K562 (cell line): Measurements from ENCODE around the gene AKAP3. TPM values are rescaled to one million over a fixed set of nuclear protein-coding genes. Genes with fewer than 3 reads are reported as not detected.

Source experiments
- THAP7 ChIP-seq: fragments of 250-450 bp; sonication (Bioruptor Pico); IDR thresholded peaks from 2 replicates; pipeline ENCODE4 v1.5.0; 2021
- ZNF785 ChIP-seq: fragments of 250-450 bp; sonication (Bioruptor Pico); IDR thresholded peaks from 2 replicates; pipeline ENCODE4 v1.4.0; 2020; ENCODE audit warnings: mild to moderate bottlenecking
- polyA plus RNA-seq, 8 experiments: library from polyadenylated mRNA; depleted of rRNA in 4 of 8; stranded (reverse) in 5 of 8; unstranded in 3 of 8; fragments of >200 nt; fragmentation: Nextera tagmentation in 2 of 8; fragmentation: Illumina TruSeq in 1 of 8; extraction: Ambion mirVana in 2 of 8; extraction: Trizol in 1 of 8; gene quantifications; 2 replicates each; pipeline versions ENCODE4 v1.2.1 to v1.2.3, GENCODE V29; 2011 to 2014; ENCODE audit warnings: inconsistent platforms in 1 of 8, missing spikeins in 1 of 8
- total RNA-seq, 7 experiments: library from RNA; depleted of rRNA in 6 of 7; stranded (reverse); fragments of >200 nt in 6 of 7; fragmentation: Illumina TruSeq in 2 of 7; extraction: Trizol in 2 of 7; gene quantifications; 2 replicates each; pipeline versions ENCODE4 v1.2.1 to v1.2.3, GENCODE V29; 2011 to 2021; ENCODE audit warnings: low replicate concordance in 1 of 7
- TF ChIP-seq, protein P1 (sequence below), 2 experiments: fragments of 450-650 bp; IDR thresholded peaks; 2 replicates each; pipeline ENCODE4 v1.6.1; 2016; ENCODE audit warnings: mild to moderate bottlenecking in 2 of 2, borderline replicate concordance in 1 of 2, low read depth in 1 of 2, moderate library complexity in 1 of 2

Gene AKAP3
- total and polyA plus RNA-seq, 9 of the 15 experiments (the other 6 are each of a cell fraction or from before 2014, with no cell fraction given): 0.17 to 2.8 (median 0.43) TPM

GRCh38 chr12:4653257-4653656 is 4.4 kb upstream of the AKAP3 start (continued):
- TF ChIP-seq ZNF785 (CRISPR knock-in tag): no peak
- no peak for TF ChIP-seq THAP7 (CRISPR knock-in tag)
- TF ChIP-seq, protein P1, sequence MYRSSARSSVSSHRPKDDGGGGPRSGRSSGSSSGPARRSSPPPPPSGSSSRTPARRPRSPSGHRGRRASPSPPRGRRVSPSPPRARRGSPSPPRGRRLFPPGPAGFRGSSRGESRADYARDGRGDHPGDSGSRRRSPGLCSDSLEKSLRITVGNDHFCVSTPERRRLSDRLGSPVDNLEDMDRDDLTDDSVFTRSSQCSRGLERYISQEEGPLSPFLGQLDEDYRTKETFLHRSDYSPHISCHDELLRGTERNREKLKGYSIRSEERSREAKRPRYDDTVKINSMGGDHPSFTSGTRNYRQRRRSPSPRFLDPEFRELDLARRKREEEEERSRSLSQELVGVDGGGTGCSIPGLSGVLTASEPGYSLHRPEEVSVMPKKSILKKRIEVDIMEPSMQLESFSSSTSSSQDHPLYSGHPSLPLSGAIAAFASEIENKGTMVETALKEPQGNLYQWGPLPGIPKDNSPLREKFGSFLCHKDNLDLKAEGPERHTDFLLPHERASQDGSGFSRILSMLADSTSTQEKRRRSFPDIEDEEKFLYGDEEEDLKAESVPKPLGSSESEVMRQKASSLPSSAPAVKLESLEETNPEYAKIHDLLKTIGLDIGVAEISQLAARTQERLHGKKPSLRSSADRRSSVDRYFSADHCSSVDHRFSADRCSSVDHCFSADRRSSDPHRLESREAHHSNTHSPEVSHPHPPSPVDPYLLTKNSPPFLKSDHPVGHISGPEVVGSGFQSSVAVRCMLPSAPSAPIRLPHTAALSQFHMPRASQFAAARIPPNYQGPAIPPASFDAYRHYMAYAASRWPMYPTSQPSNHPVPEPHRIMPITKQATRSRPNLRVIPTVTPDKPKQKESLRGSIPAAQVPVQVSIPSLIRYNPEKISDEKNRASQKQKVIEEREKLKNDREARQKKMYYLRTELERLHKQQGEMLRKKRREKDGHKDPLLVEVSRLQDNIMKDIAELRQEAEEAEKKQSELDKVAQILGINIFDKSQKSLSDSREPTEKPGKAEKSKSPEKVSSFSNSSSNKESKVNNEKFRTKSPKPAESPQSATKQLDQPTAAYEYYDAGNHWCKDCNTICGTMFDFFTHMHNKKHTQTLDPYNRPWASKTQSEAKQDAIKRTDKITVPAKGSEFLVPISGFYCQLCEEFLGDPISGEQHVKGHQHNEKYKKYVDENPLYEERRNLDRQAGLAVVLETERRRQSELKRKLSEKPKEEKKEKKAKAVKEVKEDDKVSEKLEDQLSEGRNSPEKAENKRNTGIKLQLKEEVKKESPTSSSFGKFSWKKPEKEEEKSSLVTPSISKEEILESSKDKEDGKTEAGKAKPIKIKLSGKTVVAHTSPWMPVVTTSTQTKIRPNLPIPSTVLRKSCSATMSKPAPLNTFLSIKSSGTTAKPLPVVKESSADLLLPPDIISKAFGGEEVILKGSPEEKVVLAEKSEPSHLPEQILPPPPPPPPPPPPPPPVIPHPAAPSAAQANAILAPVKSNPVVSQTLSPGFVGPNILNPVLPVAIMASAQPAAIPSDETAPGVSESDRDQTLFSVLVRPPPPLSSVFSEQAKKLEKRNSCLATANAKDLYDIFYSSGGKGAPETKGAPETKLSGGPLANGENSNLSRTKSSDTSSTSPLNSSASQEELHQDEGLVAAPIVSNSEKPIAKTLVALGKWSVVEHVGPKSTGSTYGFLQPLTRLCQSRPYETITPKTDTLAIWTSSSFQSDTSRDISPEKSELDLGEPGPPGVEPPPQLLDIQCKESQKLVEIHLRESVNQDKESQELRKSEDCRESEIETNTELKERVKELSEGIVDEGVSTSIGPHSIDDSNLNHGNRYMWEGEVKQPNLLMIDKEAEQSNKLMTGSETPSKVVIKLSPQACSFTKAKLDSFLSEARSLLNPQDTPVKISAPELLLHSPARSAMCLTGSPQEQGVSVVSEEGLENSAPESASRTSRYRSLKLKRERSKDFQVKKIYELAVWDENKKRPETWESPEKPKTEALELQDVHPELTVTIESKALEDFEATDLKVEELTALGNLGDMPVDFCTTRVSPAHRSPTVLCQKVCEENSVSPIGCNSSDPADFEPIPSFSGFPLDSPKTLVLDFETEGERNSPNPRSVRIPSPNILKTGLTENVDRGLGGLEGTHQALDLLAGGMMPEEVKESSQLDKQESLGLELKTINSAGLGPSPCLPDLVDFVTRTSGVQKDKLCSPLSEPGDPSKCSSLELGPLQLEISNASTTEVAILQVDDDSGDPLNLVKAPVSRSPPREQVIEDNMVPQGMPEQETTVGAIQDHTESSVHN (IDR thresholded peaks at IDR 0.05; ENCODE audit: borderline replicate concordance in 1 of 2, low read depth in 1 of 2): no peak
